Hematopoietic multipotent progenitor cell treated with erythropoietin and hydrocortisone succinate and interleukin-3 and kit ligand, for 8 days (in vitro differentiated cells): ENCODE measurements around the gene DNM1.
"Not testable (repeated sequence)": the region's sequence is repeated elsewhere in the genome, so short reads cannot be mapped to it uniquely, and the experiment has no call there.

Experiments
- DNase-seq: peaks from one replicate; pipeline ENCODE4 v3.0.0-alpha.2; 2015

The DNM1 gene

DNA sequence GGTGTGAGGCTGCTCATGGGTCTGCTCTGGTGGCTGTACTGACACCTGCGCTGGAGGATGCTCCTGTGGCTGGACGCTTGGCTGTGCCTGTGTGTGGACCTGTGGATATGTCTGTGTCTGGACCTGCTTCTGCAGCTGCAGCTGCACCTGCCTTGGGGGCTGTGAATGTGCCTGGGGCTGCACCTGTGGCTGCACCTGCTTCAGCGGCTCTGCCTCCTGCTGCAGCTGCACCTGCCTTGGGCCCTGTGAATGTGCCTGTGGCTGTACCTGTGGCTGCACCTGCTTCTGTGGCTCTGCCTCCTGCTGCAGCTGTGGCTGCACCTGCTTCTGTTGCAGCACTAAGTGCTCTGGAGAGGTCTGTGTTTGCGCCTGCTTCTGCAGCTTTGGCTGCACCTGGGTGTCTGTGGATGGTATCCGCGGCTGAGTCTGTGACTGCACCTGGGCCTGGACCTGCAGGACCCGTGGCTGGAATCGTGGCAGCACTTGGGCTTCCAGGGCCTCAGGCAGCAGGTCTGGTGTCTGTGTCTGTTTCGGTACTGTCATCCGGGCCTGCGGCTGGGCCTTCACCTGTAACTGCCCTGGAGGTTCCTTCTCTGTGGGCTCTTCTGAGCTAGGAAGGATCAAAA, 24.3 kb upstream of the DNM1 start:
- no peak for DNase-seq

GRCh38 chr9:128180001-128180400, 23.2 kb upstream of the DNM1 start:
- no peak for DNase-seq

DNA sequence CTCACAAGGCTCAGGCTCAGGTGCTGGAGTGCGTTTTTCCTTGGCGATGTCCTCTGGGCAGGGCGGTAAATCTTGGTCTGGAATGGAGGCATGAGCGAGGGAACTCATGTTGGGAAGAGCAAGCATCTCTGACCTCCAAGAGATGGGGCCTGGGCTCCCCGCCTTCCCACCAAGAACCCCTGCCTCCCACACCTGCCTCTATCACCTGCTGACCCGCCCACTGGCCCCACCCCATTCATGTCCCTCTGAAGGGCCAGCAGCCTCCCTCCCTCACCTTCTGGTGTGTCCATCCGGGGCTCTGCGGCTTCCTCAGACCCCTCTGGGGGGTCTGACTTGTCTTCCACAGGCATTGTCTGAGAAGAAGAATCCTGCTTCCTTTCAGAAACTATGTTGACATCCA, 22.7 kb upstream of the DNM1 start:
- no peak for DNase-seq

GRCh38 chr9:128181480-128181879, 21.7 kb upstream of the DNM1 start:
- DNase-seq, result not testable (repeated sequence)

DNA sequence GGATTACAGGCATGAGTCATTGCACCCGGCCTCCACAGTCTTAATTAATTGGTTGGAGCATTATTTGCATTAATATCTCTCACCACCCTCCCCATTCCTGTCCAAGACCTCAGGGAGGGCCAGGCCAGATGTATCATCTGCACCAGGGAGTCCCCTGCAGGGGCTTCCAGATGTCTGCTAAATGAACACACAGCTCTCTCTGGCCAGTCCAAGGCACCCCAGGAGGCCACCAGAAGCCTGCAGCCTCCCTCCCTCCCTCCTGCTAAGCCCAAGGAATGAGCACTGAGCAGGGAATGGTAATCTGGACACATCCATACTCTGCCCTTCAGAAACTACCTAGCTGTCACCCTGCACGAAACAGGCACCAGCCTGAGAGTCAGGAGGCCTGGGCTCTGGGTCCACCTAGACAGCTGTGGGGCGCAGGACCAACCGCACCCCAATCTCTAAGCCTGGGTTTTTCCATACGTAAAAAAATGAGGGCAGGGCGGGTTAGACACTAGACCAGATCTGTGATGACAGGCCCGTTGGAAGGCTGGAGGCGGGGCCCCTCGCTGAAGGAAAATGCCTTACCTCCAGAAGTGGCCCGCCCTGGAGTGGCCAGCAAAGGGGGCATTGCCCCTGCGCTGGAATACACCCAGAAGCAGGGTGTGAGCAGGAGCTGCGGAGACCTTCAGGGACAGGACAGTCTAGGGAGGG, 20.1 kb upstream of the DNM1 start:
- no peak for DNase-seq

GRCh38 chr9:128185979-128186965, 16.9 kb upstream of the DNM1 start:
- DNase-seq, result no peak

GRCh38 chr9:128187361-128187760, 15.8 kb upstream of the DNM1 start:
- no peak for DNase-seq

DNA sequence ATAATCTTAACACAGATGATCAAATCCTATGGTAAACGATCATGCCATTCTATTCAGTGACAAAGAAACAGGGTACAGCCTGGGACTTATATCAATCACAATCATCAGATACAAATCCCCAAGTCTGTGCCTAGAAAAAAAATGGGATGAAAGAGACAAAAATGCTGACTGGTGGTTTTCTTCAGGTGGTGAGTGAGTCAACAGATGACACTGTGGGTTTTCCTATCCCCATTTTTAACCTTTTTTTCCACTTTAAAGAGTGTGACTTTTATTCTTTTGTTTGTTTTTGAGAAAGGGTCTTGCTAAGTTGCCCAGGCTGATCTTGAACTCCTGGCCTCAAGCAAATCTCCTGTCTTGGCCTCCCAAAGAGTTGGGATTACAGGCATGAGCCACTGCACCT, 15.0 kb upstream of the DNM1 start:
- DNase-seq, result no peak

- no peak for DNase-seq
These were observed 13.2 kb upstream of the DNM1 start for GRCh38 chr9:128190013-128190412.

- no peak for DNase-seq
These were observed 12.4 kb upstream of the DNM1 start for GRCh38 chr9:128190516-128191405.

DNA sequence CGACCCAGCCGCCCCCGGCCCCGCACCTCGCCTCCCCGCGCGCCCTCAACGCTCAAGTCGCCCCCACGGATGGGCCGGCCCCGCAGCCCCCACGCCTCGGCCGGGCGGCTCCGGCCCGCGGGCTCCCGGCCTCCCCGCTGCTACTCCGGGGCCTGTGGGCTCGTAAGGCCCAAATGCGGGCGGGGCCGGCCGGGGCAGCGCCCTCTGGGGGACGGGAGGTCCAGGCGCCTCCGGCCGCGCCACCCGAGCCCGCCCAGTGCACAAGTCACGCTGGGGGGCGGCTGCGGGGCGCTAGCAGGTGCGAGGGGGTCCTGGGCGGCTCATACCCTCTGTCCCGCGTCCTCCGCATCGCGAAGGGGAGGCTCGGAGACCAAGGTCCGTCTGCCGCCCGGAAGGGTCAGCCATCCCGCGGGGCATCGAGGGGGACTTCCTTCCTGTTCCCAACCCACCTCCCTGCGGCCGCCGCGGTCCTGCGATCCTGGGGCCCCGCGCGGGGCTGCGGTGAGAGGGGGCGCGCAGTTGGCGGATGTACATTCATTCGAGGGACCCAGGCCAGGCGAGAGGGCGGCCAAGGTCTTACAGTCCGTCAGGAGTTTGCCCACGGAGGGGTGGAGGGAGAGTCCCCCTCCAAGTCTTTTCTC, 11.7 kb upstream of the DNM1 start, which contains the start of gene CIZ1:
Gene CIZ1 (minus strand): TSS at position 167 of the 641 bp plus-strand sequence. CDS start 715 bp downstream, outside the sequence.
- DNase-seq, result peak; percentile 76

GRCh38 chr9:128192601-128193371, 10.4 kb upstream of the DNM1 start:
- DNase-seq, result peak; percentile 82

DNA sequence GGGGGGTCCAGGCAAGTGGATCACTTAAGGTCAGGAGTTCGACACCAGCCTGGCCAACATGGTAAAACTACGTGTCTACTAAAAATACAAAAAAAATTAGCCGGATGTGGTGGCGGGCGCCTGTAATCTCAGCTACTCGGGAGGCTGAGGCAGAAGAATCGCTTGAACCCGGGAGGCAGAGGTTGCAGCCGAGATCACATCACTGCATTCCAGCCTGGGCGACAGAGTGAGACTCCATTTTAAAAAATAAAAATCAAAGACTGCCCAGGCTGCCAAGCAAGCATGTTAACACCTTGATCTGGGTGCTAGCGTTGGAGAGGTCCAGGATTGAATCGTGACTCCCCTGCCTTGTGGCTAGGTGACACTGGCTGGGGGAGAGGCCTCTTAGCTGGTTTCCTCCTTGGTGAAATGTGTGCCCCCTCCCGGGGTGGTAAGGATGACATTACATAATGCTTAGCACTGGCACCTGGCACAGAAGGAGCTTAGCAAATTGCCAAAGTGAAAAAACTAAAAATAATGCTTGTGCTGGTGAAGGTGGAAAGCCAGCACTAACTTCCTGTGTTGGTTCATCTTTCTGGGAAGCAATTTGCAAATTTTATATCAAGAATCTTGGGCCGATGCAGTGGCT, 9.6 kb upstream of the DNM1 start:
- no peak for DNase-seq

DNA sequence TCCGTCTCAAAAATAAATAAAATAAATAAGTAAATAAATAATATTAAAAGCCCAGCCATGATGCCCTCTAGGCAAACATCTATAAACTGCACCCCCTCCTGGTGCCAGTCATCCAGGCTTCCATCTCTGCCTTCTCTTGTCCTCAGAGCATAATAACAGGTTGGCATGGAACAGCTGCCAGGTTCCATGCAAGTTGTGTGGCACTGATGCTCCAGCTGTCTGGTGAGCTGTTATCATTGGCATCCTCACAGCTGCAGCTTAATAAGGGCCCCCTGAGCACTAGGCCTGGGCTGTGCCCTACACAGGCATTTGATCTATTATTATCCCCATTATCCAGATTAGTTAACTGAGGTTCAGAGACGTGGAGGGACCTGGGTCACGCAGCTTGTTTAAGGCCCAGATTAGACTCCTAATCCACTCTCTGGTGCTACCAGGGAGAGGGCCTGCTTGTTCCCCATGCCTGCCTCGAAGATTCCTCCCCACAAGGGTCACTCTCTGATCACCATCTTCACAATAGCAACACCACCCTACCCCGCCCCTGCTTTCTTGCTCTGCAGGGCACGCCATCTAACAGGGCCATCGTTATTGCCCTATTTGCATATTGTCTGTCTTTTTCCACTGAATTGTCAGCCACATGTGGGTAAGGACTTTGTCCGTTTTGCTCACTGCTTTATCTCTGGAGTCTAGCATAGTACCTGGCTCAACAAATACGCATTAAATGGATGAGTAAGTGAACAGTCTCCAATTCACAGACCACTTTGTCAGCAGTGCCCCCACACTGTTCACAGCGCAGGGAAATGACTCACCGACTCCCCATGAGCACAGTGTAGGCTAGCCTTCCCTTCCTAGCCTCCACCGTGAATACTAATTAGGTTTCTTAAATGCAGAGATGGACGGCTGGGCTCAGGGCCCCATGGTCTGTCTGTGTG, 1.5 kb upstream of the DNM1 start:
- no peak for DNase-seq

GRCh38 chr9:128202648-128203023, 543 bp upstream of the DNM1 start:
- DNase-seq, result no peak

- no peak for DNase-seq
These were observed 750 bp downstream of the DNM1 start for GRCh38 chr9:128203707-128204551.

GRCh38 chr9:128204858-128205257, 1.7 kb downstream of the DNM1 start:
- no peak for DNase-seq

DNA sequence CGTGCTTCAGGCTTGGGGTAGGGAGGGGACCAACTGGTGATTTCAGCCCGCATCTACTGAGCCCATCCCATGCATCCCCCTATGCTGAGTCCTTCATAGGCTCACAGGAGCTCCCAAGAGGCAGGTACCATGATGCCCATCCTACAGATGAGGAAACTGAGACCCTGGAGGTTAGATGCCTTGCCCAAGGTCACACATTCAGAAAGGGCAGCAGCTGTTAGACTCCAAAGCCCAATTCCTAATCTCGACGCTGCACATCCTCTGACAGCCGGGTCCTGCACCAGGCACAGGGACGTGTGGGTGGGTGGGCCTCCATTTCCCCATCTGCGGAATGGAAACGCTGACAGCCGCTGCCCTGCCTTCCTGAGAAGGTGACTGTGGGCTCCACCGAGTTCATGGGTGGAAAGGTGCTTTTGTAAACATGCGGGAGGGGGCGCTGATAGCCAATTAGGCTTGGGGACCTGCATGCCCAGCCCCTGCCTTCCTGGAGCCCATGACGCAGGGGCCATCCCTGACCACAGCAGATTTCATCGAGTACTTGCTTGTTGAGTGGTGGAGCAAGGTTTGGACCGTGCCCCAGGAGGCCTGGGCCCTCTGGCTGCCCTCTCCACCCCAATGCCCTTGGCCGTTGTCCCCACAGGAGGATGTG, 2.2 kb downstream of the DNM1 start:
- DNase-seq, result no peak
